A673 (cell line): ENCODE data around the gene OR5A2. TPM values are rescaled to one million over a fixed set of nuclear protein-coding genes. Genes with fewer than 3 reads are reported as not detected.
"Not testable (repeated sequence)": the region's sequence is repeated elsewhere in the genome, so short reads cannot be mapped to it uniquely, and the experiment has no call there.

Experiments
- BruUV-seq: library from RNA; stranded (reverse); fragments of 400-500 nt; replicated peaks from 2 replicates; lab custom pipeline; 2021; lab: Mats Ljungman, UMichigan
- CTCF ChIA-PET: fragments of 300-600 bp; sonication (Branson Sonifier 250); formaldehyde crosslinking; loops from one replicate; lab custom pipeline; 2022; ENCODE audit warnings: antibody characterized with exemption; lab: Charles Lee
- POLR2A ChIA-PET: fragments of 300-600 bp; sonication (Branson Sonifier 250); formaldehyde crosslinking; loops from one replicate; lab custom pipeline; 2022; ENCODE audit warnings: antibody characterized with exemption; ENCODE audit not compliant: low non-redundant PET; lab: Charles Lee
- DNase-seq: peaks from one replicate; pipeline ENCODE4 v3.0.0-alpha.2; 2015; ENCODE audit warnings: low spot score
- H3K27ac ChIP-seq: fragments of 200-600 bp; sonication (generic); 2 replicates; pipeline ENCODE4 v1.5.1; 2016; ENCODE audit warnings: mixed run types, low read depth, mild to moderate bottlenecking, mixed read lengths, antibody characterized with exemption, low read length; ENCODE audit not compliant: poor library complexity, severe bottlenecking
- H3K27me3 ChIP-seq: fragments of 200-600 bp; sonication (generic); replicated peaks from 2 replicates; pipeline ENCODE4 v1.6.1; 2017; ENCODE audit warnings: mixed run types, low read depth, mild to moderate bottlenecking, mixed read lengths, antibody characterized with exemption, low read length; ENCODE audit not compliant: insufficient read depth, poor library complexity
- H3K36me3 ChIP-seq: fragments of 200-600 bp; sonication (generic); 2 replicates; pipeline ENCODE4 v1.6.1; 2016; ENCODE audit warnings: mixed run types, mild to moderate bottlenecking, mixed read lengths, antibody characterized with exemption, low read length; ENCODE audit not compliant: insufficient read depth, poor library complexity, severe bottlenecking
- H3K4me1 ChIP-seq: fragments of 200-600 bp; sonication (generic); 2 replicates; pipeline ENCODE4 v1.6.1; 2017; ENCODE audit warnings: mixed run types, mild to moderate bottlenecking, mixed read lengths, antibody characterized with exemption, low read length; ENCODE audit not compliant: insufficient read depth, poor library complexity, severe bottlenecking
- H3K4me3 ChIP-seq: fragments of 200-600 bp; sonication (generic); 2 replicates; pipeline ENCODE4 v1.5.1; 2016; ENCODE audit warnings: low read depth, mixed run types, mild to moderate bottlenecking, mixed read lengths, low read length; ENCODE audit not compliant: poor library complexity, severe bottlenecking
- H3K9me3 ChIP-seq: fragments of 200-600 bp; sonication (generic); 2 replicates; pipeline ENCODE4 v1.6.1; 2016; ENCODE audit warnings: mixed run types, low read depth, mild to moderate bottlenecking, mixed read lengths, antibody characterized with exemption, low read length; ENCODE audit not compliant: poor library complexity, severe bottlenecking
- CTCF ChIP-seq: fragments of 300-800, 200-600 bp; sonication (generic); conservative IDR thresholded peaks from 2 replicates; pipeline ENCODE4 v1.5.1; 2017; ENCODE audit warnings: low read depth, mild to moderate bottlenecking, antibody characterized with exemption, low read length, moderate library complexity, mixed read lengths
- EZH2 ChIP-seq: fragments of 200-600 bp; sonication (generic); IDR thresholded peaks from 2 replicates; pipeline ENCODE4 v1.6.1; 2017; ENCODE audit warnings: borderline replicate concordance, low read depth, mild to moderate bottlenecking, mixed read lengths, antibody characterized with exemption, low read length; ENCODE audit not compliant: poor library complexity, severe bottlenecking
- intact Hi-C: fragments of 100-400 bp; cut with micrococcal nuclease; formaldehyde crosslinking; loops from one replicate; pipeline ENCODE4 v1.10.0; 2022; ENCODE audit not compliant: unreplicated experiment
- total RNA-seq: library from RNA; stranded (reverse); gene quantifications from 2 replicates; pipeline ENCODE4 v1.2.3, GENCODE V29; 2021

The OR5A2 gene
- total RNA-seq, 1 experiment from 2014 or later, result not detected

- ChIA-PET CTCF (no interaction called here), POLR2A (no interaction called here)
- Histone ChIP-seq H3K4me3 (no peak overlapping the region), H3K4me1 (no peaks in the 10 kb centered on the region), H3K27me3 (no peaks in the 10 kb centered on the region), H3K36me3 (no peaks in the 10 kb centered on the region), H3K27ac (no peak overlapping the region), H3K9me3 (no peaks in the 10 kb centered on the region)
- no TSS peak for BruUV-seq
- intact Hi-C loops, result no loop called here
- TF ChIP-seq CTCF, result no peak
- TF ChIP-seq EZH2, result no peak
- DNase-seq, result no peak
Observed at GRCh38 chr11:59394186-59394585, 32.0 kb downstream of the OR5A2 start.

- no peak for DNase-seq
- Histone ChIP-seq H3K36me3 (no peaks in the 10 kb centered on the region), H3K4me1 (no peaks in the 10 kb centered on the region), H3K27me3 (peaks cover 6% of the 10 kb centered on the region), H3K4me3 (no peak overlapping the region), H3K9me3 (no peaks in the 10 kb centered on the region), H3K27ac (no peak overlapping the region)
- intact Hi-C loops, result no loop called here
- POLR2A ChIA-PET, result no interaction called here
- CTCF ChIA-PET, result no interaction called here
- TF ChIP-seq CTCF (no peak), EZH2 (no peak)
- no TSS peak for BruUV-seq
Observed at GRCh38 chr11:59380263-59381059, 45.8 kb downstream of the OR5A2 start.

- H3K36me3 ChIP-seq, BruUV-seq, H3K9me3 ChIP-seq, CTCF ChIA-PET, intact Hi-C loops, DNase-seq, H3K27ac ChIP-seq, H3K4me1 ChIP-seq, H3K4me3 ChIP-seq, H3K27me3 ChIP-seq: not testable (repeated sequence)
- POLR2A ChIA-PET, result interaction anchor here (0.7 kb wide), 1 partner anchor 177 kb away, joined by 3 read pairs; no protein-coding TSS in a partner anchor
Observed at GRCh38 chr11:59372324-59372723, 53.9 kb downstream of the OR5A2 start.
